ENCODE results near the gene NXT2. TPM values are rescaled to one million over a fixed set of nuclear protein-coding genes. Genes with fewer than 3 reads are reported as not detected.

NXT2 gene
- total RNA-seq, 1 experiment from 2014 or later = 20.3 TPM

GRCh38 chrX:109535578-109535977 is 1.1 kb upstream of the NXT2 start:
- H3K4me3 Mint-ChIP-seq = peak overlapping the region in 1 of 2 experiments; percentile 21; a peak in 2 of 5 replicates
- no peak overlapping the region for H3K4ac ChIP-seq (ENCODE audit: low read depth, low read length)
- no peak overlapping the region for H3K56ac ChIP-seq (ENCODE audit: insufficient read length, low read depth, low read length)
- peaks cover 3% of the 10 kb centered on the region; the same call in 1 of the 2 replicates for H3K27me3 ChIP-seq (ENCODE audit: insufficient read depth, low read length)
- no peak overlapping the region for H3K14ac ChIP-seq (ENCODE audit: insufficient read depth, low read length)
- H3T11ph ChIP-seq (ENCODE audit: low read length) = no peak overlapping the region
- WGBS (ENCODE audit: extremely low coverage, insufficient read length, low lambda C conversion rate) = 100% methylated on average over 2 of the region's 8 CpGs
- H3K23ac ChIP-seq (ENCODE audit: insufficient read length, low read depth, low read length) = no peak overlapping the region
- H2AK5ac ChIP-seq (ENCODE audit: insufficient read length, low read length) = no peak overlapping the region
- H3K9me3 Mint-ChIP-seq = peaks cover 0 to 5% of the 10 kb centered on the region in 2 experiments; a peak in 2 of 5 replicates
- no peaks in the 10 kb centered on the region for H4K20me1 ChIP-seq (ENCODE audit: control insufficient read depth, insufficient read depth, insufficient read length)
- no peak overlapping the region for H4K91ac ChIP-seq (ENCODE audit: insufficient read length, low read depth, low read length)
- peaks cover 6 to 15% of the 10 kb centered on the region in 2 experiments for H3K4me1 Mint-ChIP-seq
- H3K4me2 ChIP-seq (ENCODE audit: insufficient read depth, insufficient read length, low read length) = no peak overlapping the region
- no peak overlapping the region for H2BK120ac ChIP-seq (ENCODE audit: low read depth, low read length, poor library complexity, severe bottlenecking)
- no peak overlapping the region for H4K8ac ChIP-seq (replicated peaks; ENCODE audit: insufficient read length, low read depth, low read length)
- no peak for TF ChIP-seq CTCF (conservative IDR thresholded peaks at IDR 0.05)
- H3K79me2 ChIP-seq (ENCODE audit: insufficient read depth, low read length) = no peaks in the 10 kb centered on the region
- no peak overlapping the region for H3K18ac ChIP-seq (ENCODE audit: insufficient read length, low read depth, low read length)
- DNase-seq = no peak
- H3K27ac ChIP-seq (ENCODE audit: insufficient read length, low read depth, low read length) = no peak overlapping the region
- H3K4me1 ChIP-seq (ENCODE audit: insufficient read depth, low read length) = no peaks in the 10 kb centered on the region
- peaks cover 4% of the 10 kb centered on the region for H3K23me2 ChIP-seq (ENCODE audit: insufficient read length, low read depth, low read length, poor library complexity, severe bottlenecking)
- H4K5ac ChIP-seq (ENCODE audit: insufficient read length, low read depth, low read length) = no peak overlapping the region
- H3K27me3 Mint-ChIP-seq (ENCODE audit: low read depth) = peaks cover 51% of the 10 kb centered on the region
- H2BK5ac ChIP-seq (ENCODE audit: insufficient read length, low read length) = no peak overlapping the region
- no peak overlapping the region for H2AFZ ChIP-seq (ENCODE audit: low read length)
- no peak overlapping the region for H3K9ac ChIP-seq (ENCODE audit: extremely low read depth, insufficient read length, low read length)
- no peaks in the 10 kb centered on the region for H3K9me3 ChIP-seq (ENCODE audit: control insufficient read depth, low read depth, low read length)
- no peaks in the 10 kb centered on the region for H3K79me1 ChIP-seq (ENCODE audit: insufficient read depth, low read depth, low read length, poor library complexity, severe bottlenecking)
- H2BK15ac ChIP-seq (ENCODE audit: low read depth, low read length) = no peak overlapping the region
- no peak overlapping the region for H2BK20ac ChIP-seq (ENCODE audit: low read depth, low read length, poor library complexity, severe bottlenecking)
- no peak overlapping the region for H3K27ac Mint-ChIP-seq
- no peak overlapping the region for H2BK12ac ChIP-seq (ENCODE audit: insufficient read length, low read depth, low read length)
- H3K36me3 Mint-ChIP-seq (ENCODE audit: insufficient read depth in 1 of 3, low read depth in 3 of 3) = no peaks in the 10 kb centered on the region; a peak in 2 of 7 replicates

Data from H9 (cell line).